Loucy (cell line): Measurements from ENCODE around the gene ARL3.

Experiments
- H2AFZ ChIP-seq: fragments of 200-600 bp; sonication (generic); 2 replicates; pipeline ENCODE4 v1.6.0; 2016; ENCODE audit warnings: antibody characterized with exemption, mild to moderate bottlenecking, low read length, moderate library complexity
- H3F3A ChIP-seq: fragments of 200-600 bp; 2 replicates; pipeline ENCODE4 v1.6.0; 2016; ENCODE audit warnings: antibody characterized with exemption, low read depth, mild to moderate bottlenecking
- H3K27me3 ChIP-seq: fragments of 200-600 bp; sonication (generic); 2 replicates; pipeline ENCODE4 v1.6.1; 2014; ENCODE audit warnings: low read length, mild to moderate bottlenecking; ENCODE audit not compliant: insufficient read depth, poor library complexity, severe bottlenecking
- H3K36me3 ChIP-seq: fragments of 200-600 bp; sonication (generic); 2 replicates; pipeline ENCODE4 v1.6.1; 2016; ENCODE audit warnings: low read length; ENCODE audit not compliant: insufficient read depth
- H3K4me1 ChIP-seq: fragments of 200-600 bp; sonication (generic); 2 replicates; pipeline ENCODE4 v1.5.1; 2014; ENCODE audit warnings: low read length, mild to moderate bottlenecking; ENCODE audit not compliant: insufficient read depth, poor library complexity, severe bottlenecking
- H3K4me2 ChIP-seq: fragments of 200-600 bp; sonication (generic); 2 replicates; pipeline ENCODE4 v1.6.0; 2014; ENCODE audit warnings: antibody characterized with exemption, low read length, low read depth, mild to moderate bottlenecking; ENCODE audit not compliant: poor library complexity, severe bottlenecking
- H3K4me3 ChIP-seq: fragments of 200-600 bp; sonication (generic); 2 replicates; pipeline ENCODE4 v1.5.1; 2014; ENCODE audit warnings: low read length, mild to moderate bottlenecking, mixed read lengths; ENCODE audit not compliant: poor library complexity, severe bottlenecking
- H3K79me2 ChIP-seq: fragments of 200-600 bp; sonication (generic); 2 replicates; pipeline ENCODE4 v1.6.1; 2014; ENCODE audit warnings: low read length; ENCODE audit not compliant: insufficient read depth
- H3K9ac ChIP-seq: fragments of 200-600 bp; sonication (generic); 2 replicates; pipeline ENCODE4 v1.6.0; 2014; ENCODE audit warnings: mild to moderate bottlenecking, low read depth, low read length, moderate library complexity; ENCODE audit not compliant: poor library complexity, severe bottlenecking
- H3K9me2 ChIP-seq: fragments of 200-600 bp; sonication (generic); replicated peaks from 2 replicates; pipeline ENCODE4 v1.6.1; 2016; ENCODE audit warnings: low read depth, low read length, mixed read lengths
- H3K9me3 ChIP-seq: fragments of 200-600 bp; sonication (generic); 2 replicates; pipeline ENCODE4 v1.6.1; 2014; ENCODE audit warnings: mild to moderate bottlenecking, antibody characterized with exemption, low read length, low read depth; ENCODE audit not compliant: insufficient read depth
- H4K20me1 ChIP-seq: fragments of 200-600 bp; sonication (generic); 2 replicates; pipeline ENCODE4 v1.6.0; 2014; ENCODE audit warnings: antibody characterized with exemption, low read length, mild to moderate bottlenecking; ENCODE audit not compliant: insufficient read depth, poor library complexity, severe bottlenecking
- CTCF ChIP-seq: fragments of 200-600 bp; sonication (generic); conservative IDR thresholded peaks from 2 replicates; pipeline ENCODE4 v1.5.1; 2014; ENCODE audit warnings: mild to moderate bottlenecking, antibody characterized with exemption, low read length
- EZH2phosphoT487 ChIP-seq: fragments of 200-600 bp; IDR thresholded peaks from 2 replicates; pipeline ENCODE4 v1.6.1; 2018; ENCODE audit warnings: antibody characterized with exemption, mild to moderate bottlenecking, moderate library complexity, borderline replicate concordance

Gene ARL3

GRCh38 chr10:102631525-102632393 lies 82.4 kb downstream of the ARL3 start:
- Histone ChIP-seq H3K4me3 (peak overlapping the region; percentile 29), H3K36me3 (peaks cover 6% of the 10 kb centered on the region; the same call in 1 of the 2 replicates), H3K9me3 (no peaks in the 10 kb centered on the region), H2AFZ (no peak overlapping the region), H3K4me2 (peak overlapping the region; percentile 59), H3K9ac (peak overlapping the region; percentile 56), H4K20me1 (no peaks in the 10 kb centered on the region), H3K27me3 (no peaks in the 10 kb centered on the region), H3K4me1 (peaks cover 54% of the 10 kb centered on the region), H3K79me2 (no peaks in the 10 kb centered on the region), H3K9me2 (no peaks in the 10 kb centered on the region), H3F3A (0 out of 2 replicates have a peak, but pooled peaks cover 5% of the 10 kb centered on the region)
- TF ChIP-seq EZH2phosphoT487 = no peak
- no peak for TF ChIP-seq CTCF

GRCh38 chr10:102630663-102631062 lies 83.5 kb downstream of the ARL3 start:
- TF ChIP-seq EZH2phosphoT487 (no peak), CTCF (no peak)
- Histone ChIP-seq H3K9me3 (no peaks in the 10 kb centered on the region), H3K9ac (no peak overlapping the region), H3K79me2 (no peaks in the 10 kb centered on the region), H3K27me3 (no peaks in the 10 kb centered on the region), H2AFZ (no peak overlapping the region), H3K4me1 (peaks cover 48% of the 10 kb centered on the region), H3K4me2 (no peak overlapping the region), H3F3A (0 out of 2 replicates have a peak, but pooled peaks cover 5% of the 10 kb centered on the region), H3K9me2 (no peaks in the 10 kb centered on the region), H4K20me1 (no peaks in the 10 kb centered on the region), H3K4me3 (no peak overlapping the region), H3K36me3 (peaks cover 6% of the 10 kb centered on the region; the same call in 1 of the 2 replicates)

- no peaks in the 10 kb centered on the region for H4K20me1 ChIP-seq
- no peaks in the 10 kb centered on the region for H3K79me2 ChIP-seq
- peaks cover 41% of the 10 kb centered on the region for H3K4me1 ChIP-seq
- no peak overlapping the region for H2AFZ ChIP-seq
- H3K27me3 ChIP-seq = no peaks in the 10 kb centered on the region
- H3K9me3 ChIP-seq = no peaks in the 10 kb centered on the region
- H3K4me3 ChIP-seq = no peak overlapping the region
- no peak for TF ChIP-seq EZH2phosphoT487
- no peak for TF ChIP-seq CTCF
- H3K9me2 ChIP-seq = no peaks in the 10 kb centered on the region
- H3K36me3 ChIP-seq = peaks cover 6% of the 10 kb centered on the region; the same call in 1 of the 2 replicates
- no peak overlapping the region for H3K9ac ChIP-seq
- H3F3A ChIP-seq = 0 out of 2 replicates have a peak, but pooled peaks cover 5% of the 10 kb centered on the region
- no peak overlapping the region for H3K4me2 ChIP-seq
These were observed 84.3 kb downstream of the ARL3 start for GRCh38 chr10:102629661-102630614.
